ENCODE data around the gene DVL1. TPM values are rescaled to one million over a fixed set of nuclear protein-coding genes. Genes with fewer than 3 reads are reported as not detected.
A peak's percentile ranks its signal among the peaks of the same experiment; 100 is the strongest.

The DVL1 gene
- total and polyA plus RNA-seq, 2 of the 13 experiments (the other 11 are each of a cell fraction or from before 2014, with no cell fraction given): 30.8 to 60.4 TPM

DNA sequence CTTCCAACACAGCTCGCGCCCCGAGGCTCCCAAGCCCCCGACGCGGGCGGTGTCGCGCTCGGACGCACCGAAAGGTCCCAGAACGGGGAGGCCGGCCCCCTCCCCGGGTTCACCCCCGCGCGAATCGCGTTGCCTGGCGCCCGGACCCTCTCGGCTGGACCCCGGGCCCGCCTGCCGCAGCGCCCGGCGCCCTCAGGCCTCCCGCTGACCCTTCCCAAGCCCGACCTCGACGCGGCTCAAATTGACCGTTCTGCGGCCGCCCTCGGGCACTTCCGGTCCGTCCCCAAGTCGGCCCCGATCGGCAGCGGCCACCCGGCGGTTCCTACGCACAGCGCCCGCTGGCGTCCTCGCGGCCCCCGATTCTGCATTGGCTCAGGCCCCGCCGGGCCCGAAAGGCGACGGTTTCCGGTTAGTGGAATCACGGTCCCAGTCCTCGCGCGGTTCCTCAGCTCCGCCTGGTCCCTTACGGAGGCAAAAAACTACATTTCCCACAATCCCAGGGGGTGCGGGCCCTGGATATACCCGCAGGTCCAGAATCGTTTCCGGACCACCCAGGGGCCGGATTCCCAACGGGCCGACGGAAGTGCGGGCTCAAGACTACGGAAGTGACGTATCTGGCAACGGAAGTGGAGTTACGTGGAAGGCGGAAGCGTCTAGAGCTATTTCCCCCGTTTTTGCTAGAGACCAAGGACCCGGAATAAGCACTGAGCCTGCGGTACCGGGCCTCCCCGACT is 25.9 kb upstream of the DVL1 start, which contains the start of gene AURKAIP1 (continued):
- TF ChIP-seq SKI (IDR thresholded peaks at IDR 0.05; ENCODE audit: partially characterized antibody) (peak; percentile 13), RARA (CRISPR knock-in tag; IDR thresholded peaks at IDR 0.05) (peak; percentile 68), SMYD3 (CRISPR knock-in tag; IDR thresholded peaks at IDR 0.05) (no peak), MEIS2 (CRISPR knock-in tag; IDR thresholded peaks at IDR 0.05) (no peak; the same call in 1 of the 2 replicates), YEATS2 (CRISPR knock-in tag; IDR thresholded peaks at IDR 0.05; ENCODE audit: borderline replicate concordance) (peak; percentile 99), ZNF761 (CRISPR knock-in tag; conservative IDR thresholded peaks at IDR 0.05) (peak; percentile 92), NCOA1 (CRISPR knock-in tag; IDR thresholded peaks at IDR 0.05) (peak; percentile 89; the same call in 1 of the 2 replicates), ELF1 (CRISPR knock-in tag; IDR thresholded peaks at IDR 0.05) (peak; percentile 98), TBX3 (IDR thresholded peaks at IDR 0.05; ENCODE audit: borderline replicate concordance) (peak; percentile 12; the same call in 1 of the 2 replicates), RXRB (CRISPR knock-in tag; IDR thresholded peaks at IDR 0.05; ENCODE audit: borderline replicate concordance) (peak; percentile 58; the same call in 1 of the 2 replicates), RCOR2 (CRISPR knock-in tag; IDR thresholded peaks at IDR 0.05) (no peak), POGZ (CRISPR knock-in tag; IDR thresholded peaks at IDR 0.05) (peak; percentile 92), KLF15 (CRISPR knock-in tag; IDR thresholded peaks at IDR 0.05; ENCODE audit: borderline replicate concordance) (peak; percentile 61; the same call in 1 of the 2 replicates), ISL2 (CRISPR knock-in tag; IDR thresholded peaks at IDR 0.05) (peak; percentile 90), NFE2 (CRISPR knock-in tag; IDR thresholded peaks at IDR 0.05) (no peak), CREB1 (IDR thresholded peaks at IDR 0.05) (peak; percentile 96), CREB1 (CRISPR knock-in tag; IDR thresholded peaks at IDR 0.05) (peak; percentile 98), SALL2 (CRISPR knock-in tag; IDR thresholded peaks at IDR 0.05) (no peak; the same call in 1 of the 2 replicates), PLSCR1 (CRISPR knock-in tag; IDR thresholded peaks at IDR 0.05; ENCODE audit: borderline replicate concordance) (no peak; the same call in 1 of the 2 replicates), GLMP (CRISPR knock-in tag; IDR thresholded peaks at IDR 0.05; ENCODE audit: borderline replicate concordance) (no peak), NAIF1 (CRISPR knock-in tag; IDR thresholded peaks at IDR 0.05; ENCODE audit: borderline replicate concordance) (peak; percentile 49; the same call in 1 of the 2 replicates), DNMT1 (CRISPR knock-in tag; IDR thresholded peaks at IDR 0.05) (peak; percentile 98; the same call in 1 of the 2 replicates), NFE2L1 (CRISPR knock-in tag; IDR thresholded peaks at IDR 0.05; ENCODE audit: borderline replicate concordance) (no peak; the same call in 1 of the 2 replicates), KDM3A (CRISPR knock-in tag; IDR thresholded peaks at IDR 0.05; ENCODE audit: low read depth) (peak; percentile 97)
- TF ChIP-seq, protein P1, sequence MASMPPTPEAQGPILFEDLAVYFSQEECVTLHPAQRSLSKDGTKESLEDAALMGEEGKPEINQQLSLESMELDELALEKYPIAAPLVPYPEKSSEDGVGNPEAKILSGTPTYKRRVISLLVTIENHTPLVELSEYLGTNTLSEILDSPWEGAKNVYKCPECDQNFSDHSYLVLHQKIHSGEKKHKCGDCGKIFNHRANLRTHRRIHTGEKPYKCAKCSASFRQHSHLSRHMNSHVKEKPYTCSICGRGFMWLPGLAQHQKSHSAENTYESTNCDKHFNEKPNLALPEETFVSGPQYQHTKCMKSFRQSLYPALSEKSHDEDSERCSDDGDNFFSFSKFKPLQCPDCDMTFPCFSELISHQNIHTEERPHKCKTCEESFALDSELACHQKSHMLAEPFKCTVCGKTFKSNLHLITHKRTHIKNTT (CRISPR knock-in tag; IDR thresholded peaks at IDR 0.05): no peak
- TF ChIP-seq, protein P2, sequence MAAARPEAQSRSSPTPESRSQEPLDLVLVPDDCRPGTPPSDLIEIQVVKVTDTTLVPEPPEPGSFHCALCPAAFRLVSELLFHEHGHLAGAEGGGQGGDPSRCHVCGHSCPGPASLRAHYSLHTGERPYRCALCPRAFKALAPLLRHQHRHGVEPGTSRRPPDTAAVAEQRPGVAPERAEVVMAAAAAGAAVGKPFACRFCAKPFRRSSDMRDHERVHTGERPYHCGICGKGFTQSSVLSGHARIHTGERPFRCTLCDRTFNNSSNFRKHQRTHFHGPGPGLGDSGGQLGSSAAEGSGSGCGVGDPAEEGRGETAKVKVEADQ (CRISPR knock-in tag; IDR thresholded peaks at IDR 0.05; ENCODE audit: borderline replicate concordance): peak; percentile 74; the same call in 1 of the 2 replicates
- TF ChIP-seq, protein P3, sequence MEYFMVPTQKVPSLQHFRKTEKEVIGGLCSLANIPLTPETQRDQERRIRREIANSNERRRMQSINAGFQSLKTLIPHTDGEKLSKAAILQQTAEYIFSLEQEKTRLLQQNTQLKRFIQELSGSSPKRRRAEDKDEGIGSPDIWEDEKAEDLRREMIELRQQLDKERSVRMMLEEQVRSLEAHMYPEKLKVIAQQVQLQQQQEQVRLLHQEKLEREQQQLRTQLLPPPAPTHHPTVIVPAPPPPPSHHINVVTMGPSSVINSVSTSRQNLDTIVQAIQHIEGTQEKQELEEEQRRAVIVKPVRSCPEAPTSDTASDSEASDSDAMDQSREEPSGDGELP (IDR thresholded peaks at IDR 0.05; ENCODE audit: borderline replicate concordance, low read depth): peak; percentile 49; the same call in 1 of the 2 replicates

Measured in HepG2 (cell line).